Activated CD8-positive, alpha-beta memory T cell treated with anti-CD3 and anti-CD28 coated beads, Interleukin-2, amount 10 ng/mL, durations not matched to agents 7 days and 5 days (primary cell): Measurements from ENCODE around the gene UBE2D2. TPM values are rescaled to one million over a fixed set of nuclear protein-coding genes. Genes with fewer than 3 reads are reported as not detected.

Experiments
- ATAC-seq: fragments of 150-1000 bp; cut with Tn5 transposase; one replicate; pipeline ENCODE4 v1.10.0; 2021; ENCODE audit warnings: moderate library complexity
- CTCF ChIA-PET: fragments of 350-600 bp; sonication (Branson Sonifier 250); formaldehyde crosslinking; loops from one replicate; lab custom pipeline; 2021; ENCODE audit warnings: antibody characterized with exemption; lab: Charles Lee
- DNase-seq: peaks from one replicate; pipeline ENCODE4 v3.0.0-alpha.2; 2020
- H3K27ac Mint-ChIP-seq: one replicate; pipeline ENCODE4 v1.8.0; 2021; ENCODE audit warnings: mild to moderate bottlenecking, mixed read lengths
- H3K27me3 Mint-ChIP-seq: one replicate; pipeline ENCODE4 v1.8.0; 2021; ENCODE audit warnings: mixed read lengths
- H3K36me3 Mint-ChIP-seq: one replicate; pipeline ENCODE4 v1.8.0; 2021; ENCODE audit warnings: mild to moderate bottlenecking, mixed read lengths
- H3K4me1 Mint-ChIP-seq: one replicate; pipeline ENCODE4 v1.8.0; 2021; ENCODE audit warnings: mixed read lengths
- H3K4me3 Mint-ChIP-seq: one replicate; pipeline ENCODE4 v1.8.0; 2021; ENCODE audit warnings: mild to moderate bottlenecking, moderate library complexity, mixed read lengths
- H3K9me3 Mint-ChIP-seq: one replicate; pipeline ENCODE4 v1.8.0; 2022; ENCODE audit warnings: low read depth, mixed read lengths
- total RNA-seq, 2 experiments: library from RNA; stranded (reverse); gene quantifications; one replicate each; pipeline ENCODE4 v1.2.3, GENCODE V29; 2021

UBE2D2 gene
- total RNA-seq, 2 experiments from 2014 or later: 201 to 244 TPM

DNA sequence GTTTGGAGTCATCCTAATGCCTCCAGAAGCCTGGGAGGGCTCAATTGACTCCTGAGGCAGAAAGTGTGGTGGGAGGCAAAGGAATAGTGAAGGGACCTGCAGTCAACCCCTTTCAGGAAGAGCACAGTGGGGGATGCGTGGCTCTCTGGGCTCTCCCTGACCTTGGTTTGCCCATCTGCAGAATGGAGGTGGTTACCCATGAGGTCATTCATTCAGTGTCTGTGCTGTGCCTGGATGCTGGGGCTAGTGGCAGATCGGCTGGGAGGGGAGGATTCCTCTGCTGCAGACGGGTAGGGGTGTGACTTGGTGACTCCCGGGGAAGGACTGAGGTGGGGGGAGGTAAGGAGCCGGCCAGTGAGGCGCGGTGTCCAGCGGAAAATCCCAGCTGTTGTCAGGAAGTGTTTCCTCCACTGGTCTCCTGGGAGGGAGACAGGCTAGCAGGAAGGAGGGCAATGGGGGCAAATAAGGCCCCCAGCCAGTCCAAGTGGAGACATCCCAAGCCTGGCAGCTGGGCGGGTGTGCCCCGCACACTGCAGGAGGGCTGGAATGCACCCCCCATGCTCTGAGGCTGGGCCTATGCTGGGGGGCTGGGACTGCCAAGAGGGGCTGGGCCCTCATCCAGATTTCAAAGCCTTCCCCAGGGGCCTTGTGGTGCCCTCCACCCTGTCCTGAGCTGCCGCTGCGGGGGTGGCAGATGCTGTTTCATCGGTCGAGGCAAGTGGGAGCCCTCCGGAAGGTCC is 98.0 kb downstream of the UBE2D2 start:
- Mint-ChIP-seq H3K36me3 (no peaks in the 10 kb centered on the region), H3K4me1 (peaks cover 9% of the 10 kb centered on the region), H3K27me3 (no peaks in the 10 kb centered on the region), H3K9me3 (no peaks in the 10 kb centered on the region), H3K4me3 (no peak overlapping the region), H3K27ac (no peak overlapping the region)
- DNase-seq (no peak), ATAC-seq (no peak)
- CTCF ChIA-PET: interaction anchor here (0.7 to 2.2 kb wide), 4 partner anchors 24 to 106 kb away, joined by 3 to 6 read pairs (median 4); no protein-coding TSS in a partner anchor

DNA sequence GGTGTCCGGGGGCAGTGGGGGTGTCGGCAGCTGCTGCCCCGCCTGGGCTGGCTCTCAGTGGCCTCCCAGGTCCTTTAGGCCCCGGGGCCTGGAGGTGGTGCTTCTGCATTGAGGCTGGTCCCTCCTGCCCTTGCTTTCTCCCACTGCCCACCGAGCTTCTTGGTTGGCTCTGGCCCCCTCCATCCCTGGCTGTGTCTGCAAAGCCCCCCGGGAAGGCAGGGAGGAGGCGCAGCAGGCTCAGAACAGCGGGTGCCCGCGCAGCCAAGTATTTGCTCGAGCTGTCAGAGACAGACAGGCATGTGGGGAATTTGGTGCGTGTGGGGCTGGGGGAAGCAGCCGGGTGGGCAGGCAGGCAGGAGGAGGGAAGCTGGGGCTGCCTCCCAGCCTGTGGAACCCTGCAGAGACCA is 98.6 kb downstream of the UBE2D2 start:
- Mint-ChIP-seq H3K27me3 (no peaks in the 10 kb centered on the region), H3K9me3 (no peaks in the 10 kb centered on the region), H3K36me3 (no peaks in the 10 kb centered on the region), H3K4me1 (peaks cover 15% of the 10 kb centered on the region), H3K4me3 (no peak overlapping the region), H3K27ac (no peak overlapping the region)
- CTCF ChIA-PET: interaction anchor here (1.0 to 2.1 kb wide), 2 partner anchors 24 to 106 kb away, joined by 5 read pairs; no protein-coding TSS in a partner anchor
- DNase-seq (no peak), ATAC-seq (no peak)

DNA sequence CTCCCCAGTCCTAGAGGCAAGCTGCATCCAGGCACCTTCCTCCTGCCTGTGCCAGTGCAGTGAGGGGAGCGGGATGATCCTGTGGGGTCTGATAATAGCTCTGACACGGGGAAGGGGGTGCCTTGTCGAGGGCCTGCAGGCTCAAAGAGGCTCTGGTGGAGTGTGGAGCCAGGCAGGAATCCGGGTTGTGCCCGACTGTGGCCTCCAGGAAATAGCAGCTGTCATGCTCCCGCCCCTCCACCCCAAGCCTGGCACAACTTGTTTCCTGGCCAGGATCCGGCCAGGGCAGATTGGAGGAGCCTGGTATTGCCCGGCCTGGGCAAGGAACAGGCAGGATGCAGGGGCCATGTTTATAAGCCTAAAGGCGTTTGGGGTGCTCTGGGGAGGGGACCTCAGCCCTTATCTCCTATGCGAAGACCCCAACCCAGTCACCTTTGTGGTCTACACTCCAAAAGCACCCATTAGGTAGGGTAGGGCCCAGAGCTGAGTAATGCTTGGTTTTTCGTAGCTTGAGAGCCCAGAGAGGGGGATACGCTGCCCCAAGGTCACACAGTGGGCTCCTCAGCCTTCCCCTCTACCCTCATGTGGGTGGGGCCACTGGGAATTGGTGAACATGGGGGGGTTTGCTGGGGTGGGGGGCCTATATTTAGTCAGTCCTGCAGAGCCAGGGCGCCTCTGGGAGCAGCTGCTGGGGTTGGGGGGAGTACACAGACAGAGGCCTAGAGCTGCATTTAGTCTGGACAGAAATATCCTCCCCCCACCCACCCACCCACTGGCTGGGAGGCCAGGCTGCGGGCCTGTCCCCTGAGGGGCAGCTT is 99.2 kb downstream of the UBE2D2 start:
- Mint-ChIP-seq H3K27me3 (no peaks in the 10 kb centered on the region), H3K36me3 (no peaks in the 10 kb centered on the region), H3K4me3 (no peak overlapping the region), H3K9me3 (no peaks in the 10 kb centered on the region), H3K4me1 (peaks cover 15% of the 10 kb centered on the region), H3K27ac (no peak overlapping the region)
- CTCF ChIA-PET: interaction anchor here (1.0 to 2.1 kb wide), 3 partner anchors 10 to 105 kb away, joined by 3 to 5 read pairs (median 5); no protein-coding TSS in a partner anchor
- ATAC-seq (no peak), DNase-seq (no peak)

DNA sequence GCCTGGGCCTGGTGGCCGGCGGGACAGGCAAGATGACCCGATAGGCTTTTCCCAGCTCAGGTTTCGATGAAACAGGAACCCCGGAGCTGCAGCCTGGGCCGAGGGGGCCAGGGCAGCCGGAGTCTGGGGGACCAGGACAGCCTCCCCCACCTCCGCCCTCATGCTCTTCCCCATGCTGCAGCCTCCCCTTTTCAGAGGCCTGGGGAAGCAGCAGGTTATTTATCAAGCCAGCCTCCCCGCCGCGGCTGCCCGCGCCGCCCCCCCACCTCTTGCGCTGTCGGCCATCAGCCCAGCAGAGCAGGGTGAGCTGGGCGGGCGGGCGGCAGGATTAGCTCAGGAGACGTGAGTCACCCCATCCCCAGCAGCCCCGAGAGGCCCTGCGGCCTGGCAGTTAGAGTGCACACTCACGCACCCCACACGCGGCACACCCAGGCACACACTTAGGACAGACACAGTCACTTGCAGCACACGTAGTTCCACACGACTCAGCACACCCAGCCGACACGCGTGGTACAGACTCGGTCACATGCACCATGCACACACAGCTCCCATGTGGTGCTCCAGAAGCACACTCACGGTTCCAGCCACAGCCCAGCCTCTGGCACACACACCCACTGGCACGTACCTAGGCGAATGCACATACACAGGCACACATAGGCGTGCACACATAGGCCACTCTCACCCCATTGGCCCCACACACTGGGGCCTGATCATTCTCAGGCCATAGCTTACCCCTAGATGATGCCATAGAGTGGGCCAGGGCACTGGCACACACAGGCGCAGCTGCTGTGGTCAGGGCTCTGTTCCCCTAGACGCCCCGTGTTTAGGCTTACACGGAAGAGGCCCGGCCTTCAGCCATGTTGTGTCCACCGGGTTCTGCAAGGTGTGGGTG is 100.0 kb downstream of the UBE2D2 start:
- Mint-ChIP-seq H3K4me1 (peaks cover 15% of the 10 kb centered on the region), H3K36me3 (no peaks in the 10 kb centered on the region), H3K9me3 (no peaks in the 10 kb centered on the region), H3K27ac (no peak overlapping the region), H3K27me3 (no peaks in the 10 kb centered on the region), H3K4me3 (no peak overlapping the region)
- DNase-seq (no peak), ATAC-seq (peak; percentile 43)
- CTCF ChIA-PET: interaction anchor here (1.2 to 2.1 kb wide), 3 partner anchors 9 to 104 kb away, joined by 3 to 5 read pairs (median 3); no protein-coding TSS in a partner anchor

DNA sequence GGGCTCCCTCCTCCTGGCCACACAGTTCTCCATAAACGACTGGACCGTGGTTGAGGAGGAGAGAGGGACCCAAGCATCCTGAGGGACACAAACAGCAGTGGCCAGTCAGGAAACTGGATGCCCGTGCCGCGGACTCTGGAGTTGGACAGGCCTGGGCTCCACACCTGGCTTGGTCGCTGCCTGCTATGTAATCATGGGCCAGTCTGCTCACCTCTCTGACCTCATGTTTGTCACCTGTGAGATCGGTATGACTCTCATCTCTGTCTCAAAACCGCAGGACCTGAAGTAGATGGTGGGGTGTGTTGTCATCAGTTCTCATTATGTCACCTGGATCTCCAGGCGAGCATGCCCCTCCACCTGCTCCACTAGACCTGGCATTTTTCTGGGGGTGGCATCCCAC is 101.5 kb downstream of the UBE2D2 start:
- no peaks in the 10 kb centered on the region for H3K27me3 Mint-ChIP-seq
- H3K9me3 Mint-ChIP-seq: no peaks in the 10 kb centered on the region
- H3K36me3 Mint-ChIP-seq: no peaks in the 10 kb centered on the region
- ATAC-seq (no peak), DNase-seq (no peak)
- no peak overlapping the region for H3K27ac Mint-ChIP-seq
- CTCF ChIA-PET: interaction anchor here (1.2 kb wide), 1 partner anchor 9 kb away, joined by 3 read pairs; no protein-coding TSS in a partner anchor
- H3K4me1 Mint-ChIP-seq: peaks cover 24% of the 10 kb centered on the region
- no peak overlapping the region for H3K4me3 Mint-ChIP-seq

DNA sequence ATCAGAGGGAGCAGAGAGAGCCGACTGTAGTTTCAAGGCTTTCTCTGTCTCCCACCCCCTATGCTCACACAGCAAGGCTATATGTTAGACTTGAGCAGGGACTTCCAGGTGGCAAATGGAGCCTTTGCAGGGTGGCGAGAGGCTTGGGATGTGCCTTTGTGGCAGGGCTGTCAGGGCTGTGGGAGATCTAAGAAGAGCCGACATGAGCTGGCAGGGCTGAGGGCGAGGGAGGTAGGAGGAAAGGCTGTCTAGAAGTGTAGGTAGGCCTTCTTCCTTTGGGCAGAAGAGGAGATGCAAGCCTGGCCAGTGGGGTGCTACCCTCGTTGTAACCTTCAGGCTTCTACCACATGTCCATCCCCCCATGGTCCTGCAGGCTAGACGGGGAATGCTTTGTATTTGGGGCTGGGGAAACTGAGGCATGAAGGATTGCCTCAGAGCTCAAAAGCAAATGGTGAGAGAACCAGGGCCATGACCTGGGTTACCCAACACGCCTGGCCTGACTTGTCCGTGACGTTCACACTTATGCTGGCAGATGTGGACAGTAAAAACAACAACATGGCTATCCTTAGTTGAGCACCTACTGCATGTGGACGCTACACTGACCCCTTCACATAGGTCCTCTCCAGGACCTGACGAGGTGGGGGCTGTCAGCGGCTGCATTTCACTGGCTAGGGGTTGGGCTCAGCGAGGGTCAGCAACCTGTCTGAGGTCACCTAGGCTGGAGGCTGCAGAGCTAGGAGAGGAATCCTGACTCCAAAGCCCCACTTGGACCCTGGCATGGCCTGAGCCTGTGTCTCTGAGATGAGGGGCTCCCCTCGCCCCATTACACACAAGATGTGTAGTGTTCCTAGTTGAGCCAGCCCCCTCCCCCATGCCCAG is 102.3 kb downstream of the UBE2D2 start:
- CTCF ChIA-PET: no interaction called here
- no peaks in the 10 kb centered on the region for H3K36me3 Mint-ChIP-seq
- H3K27ac Mint-ChIP-seq: no peak overlapping the region

DNA sequence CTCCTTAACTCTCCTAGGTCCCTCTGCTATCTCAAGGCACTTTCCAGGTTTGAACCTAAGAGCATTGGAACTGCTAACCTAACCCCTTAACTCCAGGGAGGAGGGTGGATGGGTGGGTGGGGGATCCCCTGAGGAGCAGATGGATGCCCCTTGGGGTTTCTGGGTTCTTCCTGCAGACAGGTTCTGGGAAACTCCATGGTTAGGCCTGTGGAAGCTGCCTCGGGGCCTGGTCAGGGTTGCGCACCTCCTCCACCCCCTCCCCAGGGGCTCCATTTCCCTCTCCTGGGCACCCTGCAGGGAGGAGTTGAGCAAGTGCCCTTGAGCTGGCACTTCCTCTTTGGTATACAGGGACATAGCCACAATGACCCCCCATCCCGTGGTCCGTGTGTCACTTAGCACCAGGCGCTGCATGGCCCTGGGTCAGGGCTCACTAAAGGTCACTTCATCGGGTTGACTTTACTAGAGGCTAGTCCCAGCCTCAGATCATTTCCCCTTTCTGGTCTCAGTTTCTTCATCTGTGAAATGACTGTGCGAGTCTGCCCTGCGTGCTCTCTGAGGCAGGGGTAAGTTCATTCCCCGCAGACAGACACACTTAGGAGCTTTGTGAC is 103.1 kb downstream of the UBE2D2 start:
- peaks cover 29% of the 10 kb centered on the region for H3K4me1 Mint-ChIP-seq
- no peak overlapping the region for H3K4me3 Mint-ChIP-seq
- no peak overlapping the region for H3K27ac Mint-ChIP-seq
- DNase-seq (no peak), ATAC-seq (no peak)
- CTCF ChIA-PET: interaction anchor here (1.1 to 1.4 kb wide), 2 partner anchors 10 to 101 kb away, joined by 3 read pairs; no protein-coding TSS in a partner anchor
- H3K9me3 Mint-ChIP-seq: no peaks in the 10 kb centered on the region
- H3K36me3 Mint-ChIP-seq: no peaks in the 10 kb centered on the region
- H3K27me3 Mint-ChIP-seq: no peaks in the 10 kb centered on the region

More for the DNA sequence above, 102.3 kb downstream of the UBE2D2 start:
- no peaks in the 10 kb centered on the region for H3K9me3 Mint-ChIP-seq
- ATAC-seq (no peak), DNase-seq (no peak)
- H3K4me3 Mint-ChIP-seq: no peak overlapping the region
- H3K27me3 Mint-ChIP-seq: no peaks in the 10 kb centered on the region
- peaks cover 23% of the 10 kb centered on the region for H3K4me1 Mint-ChIP-seq

DNA sequence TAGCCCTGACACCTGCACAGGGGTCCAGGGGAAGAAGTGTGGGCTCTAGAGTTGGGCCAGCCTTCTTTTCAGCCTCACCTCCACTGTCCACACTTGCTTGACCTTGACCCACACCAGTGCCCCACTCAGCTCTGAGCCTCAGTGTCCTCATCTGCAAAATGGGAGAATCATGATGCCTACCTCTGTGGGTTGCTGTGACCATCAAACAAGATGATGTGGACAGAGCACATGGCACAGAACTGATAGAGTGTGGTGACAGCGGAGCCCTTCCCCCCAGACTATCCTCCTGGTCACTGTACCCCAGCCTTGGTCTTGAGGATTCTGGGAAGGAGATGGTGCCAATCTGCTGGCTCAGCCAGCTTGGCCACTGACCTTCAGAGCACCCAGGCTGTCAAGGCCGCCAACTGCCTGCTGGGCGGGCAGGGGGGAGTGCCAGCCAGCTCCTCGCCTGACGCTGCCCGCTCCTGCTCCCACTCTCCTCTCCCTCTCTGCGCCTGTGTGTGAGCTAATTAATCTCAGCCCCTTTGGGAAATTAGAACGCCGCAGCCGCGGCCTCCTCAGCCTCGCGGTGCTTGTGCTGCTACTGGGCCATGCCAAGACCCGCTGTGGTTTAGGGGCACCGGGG is 103.7 kb downstream of the UBE2D2 start:
- no peaks in the 10 kb centered on the region for H3K27me3 Mint-ChIP-seq
- no peak for DNase-seq
- ATAC-seq: no peak
- no peaks in the 10 kb centered on the region for H3K9me3 Mint-ChIP-seq
- CTCF ChIA-PET: interaction anchor here (1.1 to 1.4 kb wide), 2 partner anchors 11 to 100 kb away, joined by 3 read pairs; no protein-coding TSS in a partner anchor
- no peak overlapping the region for H3K4me3 Mint-ChIP-seq
- no peaks in the 10 kb centered on the region for H3K36me3 Mint-ChIP-seq
- H3K4me1 Mint-ChIP-seq: peaks cover 34% of the 10 kb centered on the region
- no peak overlapping the region for H3K27ac Mint-ChIP-seq

DNA sequence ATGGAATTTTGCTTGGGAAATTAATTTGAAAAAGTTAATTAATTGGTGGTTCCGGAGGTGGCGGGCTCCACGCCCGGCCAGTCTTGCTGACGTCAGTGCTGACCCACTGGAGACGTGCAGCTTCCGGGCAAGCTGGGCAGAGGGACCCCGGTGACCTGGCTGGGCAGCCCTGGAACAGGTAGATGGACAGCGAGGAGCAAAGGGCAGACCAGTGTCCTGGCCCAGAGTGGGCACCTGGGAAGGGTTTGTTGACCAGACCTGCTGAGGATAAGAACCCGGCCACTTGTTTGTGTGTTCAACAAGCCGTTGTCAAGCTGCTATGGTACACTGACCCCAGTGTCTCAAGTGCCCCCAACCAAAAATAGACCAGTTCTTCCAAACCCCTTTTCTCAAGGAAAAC is 104.5 kb downstream of the UBE2D2 start:
- Mint-ChIP-seq H3K4me3 (no peak overlapping the region), H3K27ac (no peak overlapping the region), H3K4me1 (peaks cover 41% of the 10 kb centered on the region), H3K9me3 (no peaks in the 10 kb centered on the region), H3K27me3 (no peaks in the 10 kb centered on the region), H3K36me3 (no peaks in the 10 kb centered on the region)
- ATAC-seq (no peak), DNase-seq (no peak)
- CTCF ChIA-PET: interaction anchor here (1.1 to 7.5 kb wide), 4 partner anchors 11 to 100 kb away, joined by 3 to 84 read pairs (median 4); no protein-coding TSS in a partner anchor

DNA sequence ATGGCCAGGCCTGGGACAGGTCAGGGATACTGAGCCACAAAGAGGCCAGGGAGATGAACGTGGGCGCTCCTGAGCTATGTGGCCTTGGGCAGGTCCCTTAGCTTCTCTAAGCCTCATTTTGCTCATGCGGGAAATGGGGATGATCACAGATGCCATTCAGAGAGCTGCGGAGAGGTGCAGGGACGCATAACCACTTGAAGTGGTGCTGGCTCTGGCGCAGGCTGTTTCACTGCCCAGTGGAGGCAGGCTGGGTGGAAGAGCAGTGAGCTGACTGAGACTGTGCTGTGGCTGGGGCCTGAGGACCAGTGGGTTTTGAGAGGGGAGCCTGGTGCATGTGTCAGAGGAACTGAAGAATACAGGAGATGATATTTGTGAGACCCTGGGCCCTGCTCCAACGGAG is 105.4 kb downstream of the UBE2D2 start:
- ATAC-seq: no peak
- H3K27ac Mint-ChIP-seq: peak overlapping the region; percentile 0
- peaks cover 47% of the 10 kb centered on the region for H3K4me1 Mint-ChIP-seq
- CTCF ChIA-PET: interaction anchor here (1.2 to 7.5 kb wide), 3 partner anchors 32 to 99 kb away, joined by 5 to 84 read pairs (median 6); no protein-coding TSS in a partner anchor
- H3K4me3 Mint-ChIP-seq: no peak overlapping the region
- no peaks in the 10 kb centered on the region for H3K27me3 Mint-ChIP-seq
- H3K9me3 Mint-ChIP-seq: no peaks in the 10 kb centered on the region
- no peak for DNase-seq
- no peaks in the 10 kb centered on the region for H3K36me3 Mint-ChIP-seq

DNA sequence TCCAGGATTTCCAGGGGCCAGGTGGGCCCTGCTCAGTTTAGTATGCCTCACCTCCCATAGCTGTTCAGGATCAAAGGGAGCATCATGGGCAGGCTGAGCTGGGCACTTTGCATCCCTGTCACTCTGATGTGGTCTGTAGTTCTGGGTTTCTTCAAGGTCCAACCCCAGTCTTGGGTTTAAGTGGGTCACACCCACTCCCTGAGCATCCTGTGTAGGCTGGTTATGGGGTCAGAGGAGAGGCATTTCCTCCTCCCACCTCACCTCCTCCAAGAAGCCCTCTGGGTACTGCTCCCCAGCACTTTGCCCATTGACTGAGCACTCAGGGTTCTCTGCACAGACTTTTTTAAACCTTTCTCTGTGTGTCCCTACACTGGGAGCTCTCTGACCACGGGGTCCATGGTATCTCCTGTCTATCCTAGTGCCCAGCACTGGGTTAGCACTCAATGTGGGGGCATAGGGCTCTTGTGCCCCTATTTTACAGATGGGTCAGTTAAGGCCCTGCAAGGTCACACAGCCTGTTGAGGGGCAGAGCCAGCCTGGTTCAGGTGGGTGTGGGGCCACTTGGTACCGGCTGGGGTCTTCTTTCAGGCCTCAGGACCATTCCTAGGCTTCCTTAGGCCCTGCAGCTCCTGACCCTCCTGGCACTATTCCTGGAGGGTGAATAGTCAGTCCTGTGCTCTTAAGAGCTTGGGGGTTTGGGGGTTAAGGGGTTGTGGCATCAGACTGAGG is 106.0 kb downstream of the UBE2D2 start:
- H3K27me3 Mint-ChIP-seq: no peaks in the 10 kb centered on the region
- no peaks in the 10 kb centered on the region for H3K36me3 Mint-ChIP-seq
- no peak overlapping the region for H3K4me3 Mint-ChIP-seq
- no peaks in the 10 kb centered on the region for H3K9me3 Mint-ChIP-seq
- CTCF ChIA-PET: interaction anchor here (1.0 to 7.5 kb wide), 4 partner anchors 33 to 154 kb away, joined by 4 to 84 read pairs (median 6); no protein-coding TSS in a partner anchor
- H3K4me1 Mint-ChIP-seq: peaks cover 49% of the 10 kb centered on the region
- peak; percentile 70 for DNase-seq
- ATAC-seq: peak; percentile 23
- H3K27ac Mint-ChIP-seq: peak overlapping the region; percentile 65
